Measurements from ENCODE around the gene SLC29A1. TPM values are rescaled to one million over a fixed set of nuclear protein-coding genes. Genes with fewer than 3 reads are reported as not detected.
"Not testable (repeated sequence)": the region's sequence is repeated elsewhere in the genome, so short reads cannot be mapped to it uniquely, and the experiment has no call there.

The SLC29A1 gene
- polyA plus RNA-seq, 1 experiment: 34.1 TPM

- peaks cover 3% of the 10 kb centered on the region for H3K27me3 ChIP-seq (ENCODE audit: control insufficient read depth, insufficient read depth, low read length)
- TF ChIP-seq, protein P1, sequence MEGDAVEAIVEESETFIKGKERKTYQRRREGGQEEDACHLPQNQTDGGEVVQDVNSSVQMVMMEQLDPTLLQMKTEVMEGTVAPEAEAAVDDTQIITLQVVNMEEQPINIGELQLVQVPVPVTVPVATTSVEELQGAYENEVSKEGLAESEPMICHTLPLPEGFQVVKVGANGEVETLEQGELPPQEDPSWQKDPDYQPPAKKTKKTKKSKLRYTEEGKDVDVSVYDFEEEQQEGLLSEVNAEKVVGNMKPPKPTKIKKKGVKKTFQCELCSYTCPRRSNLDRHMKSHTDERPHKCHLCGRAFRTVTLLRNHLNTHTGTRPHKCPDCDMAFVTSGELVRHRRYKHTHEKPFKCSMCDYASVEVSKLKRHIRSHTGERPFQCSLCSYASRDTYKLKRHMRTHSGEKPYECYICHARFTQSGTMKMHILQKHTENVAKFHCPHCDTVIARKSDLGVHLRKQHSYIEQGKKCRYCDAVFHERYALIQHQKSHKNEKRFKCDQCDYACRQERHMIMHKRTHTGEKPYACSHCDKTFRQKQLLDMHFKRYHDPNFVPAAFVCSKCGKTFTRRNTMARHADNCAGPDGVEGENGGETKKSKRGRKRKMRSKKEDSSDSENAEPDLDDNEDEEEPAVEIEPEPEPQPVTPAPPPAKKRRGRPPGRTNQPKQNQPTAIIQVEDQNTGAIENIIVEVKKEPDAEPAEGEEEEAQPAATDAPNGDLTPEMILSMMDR (IDR thresholded peaks at IDR 0.05; ENCODE audit: insufficient read depth, low read depth, low read length): no peak
- ChIA-PET POLR2A (no interaction called here), CTCF (interaction anchor here (0.5 to 1.4 kb wide), 3 partner anchors 20 to 74 kb away, joined by 3 to 7 read pairs (median 3); no protein-coding TSS in a partner anchor)
- no peak overlapping the region for H3K4me3 ChIP-seq (ENCODE audit: low read depth, low read length)
- no peaks in the 10 kb centered on the region for H3K36me3 ChIP-seq (ENCODE audit: control insufficient read depth, insufficient read depth, low read length)
- no peak for DNase-seq (ENCODE audit: low read depth)
Observed at GRCh38 chr6:44194326-44194725, 29.1 kb upstream of the SLC29A1 start.

GRCh38 chr6:44196351-44196750 is 27.0 kb upstream of the SLC29A1 start:
- DNase-seq (ENCODE audit: low read depth); H3K27me3 ChIP-seq (ENCODE audit: control insufficient read depth, insufficient read depth, low read length); H3K4me3 ChIP-seq (ENCODE audit: low read depth, low read length); POLR2A ChIA-PET; H3K36me3 ChIP-seq (ENCODE audit: control insufficient read depth, insufficient read depth, low read length): not testable (repeated sequence)
- CTCF ChIA-PET: interaction anchor here (1.4 kb wide), 1 partner anchor 38 kb away, joined by 4 read pairs; no protein-coding TSS in a partner anchor

- CTCF ChIA-PET: no interaction called here
- TF ChIP-seq, protein P1 (IDR thresholded peaks at IDR 0.05; ENCODE audit: insufficient read depth, low read depth, low read length): no peak
- POLR2A ChIA-PET: no interaction called here
Observed at GRCh38 chr6:44198684-44199083, 24.7 kb upstream of the SLC29A1 start.

GRCh38 chr6:44199883-44200282 is 23.5 kb upstream of the SLC29A1 start:
- DNase-seq (ENCODE audit: low read depth): no peak
- CTCF ChIA-PET: interaction anchor here (1.1 to 1.8 kb wide), 2 partner anchors 22 to 35 kb away, joined by 6 to 7 read pairs; no protein-coding TSS in a partner anchor
- POLR2A ChIA-PET: no interaction called here

More at GRCh38 chr6:44198684-44199083, 24.7 kb upstream of the SLC29A1 start:
- H3K4me3 ChIP-seq (ENCODE audit: low read depth, low read length): no peak overlapping the region
- no peaks in the 10 kb centered on the region for H3K36me3 ChIP-seq (ENCODE audit: control insufficient read depth, insufficient read depth, low read length)
- H3K27me3 ChIP-seq (ENCODE audit: control insufficient read depth, insufficient read depth, low read length): peaks cover 8% of the 10 kb centered on the region
- DNase-seq (ENCODE audit: low read depth): no peak

DNA sequence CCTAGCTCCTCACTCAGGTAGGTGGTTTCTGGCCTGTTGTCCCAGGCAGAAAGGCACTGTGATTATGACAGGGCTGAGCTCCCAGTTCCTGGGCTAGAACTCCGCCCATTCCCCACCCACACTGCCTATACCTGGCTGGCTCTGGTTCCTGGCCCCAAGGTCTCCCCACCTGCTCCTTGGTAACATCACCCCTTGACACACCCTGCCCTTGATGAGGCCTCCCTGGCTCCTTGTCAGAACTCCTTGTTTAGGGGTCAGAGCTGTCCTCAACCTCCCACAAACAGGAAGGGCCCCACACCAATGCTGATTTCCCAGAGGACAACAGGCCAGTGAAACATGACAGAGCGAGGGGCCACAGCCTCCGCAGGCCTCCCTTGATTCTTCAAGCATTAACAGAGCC is 22.2 kb upstream of the SLC29A1 start:
- ChIA-PET POLR2A (no interaction called here), CTCF (interaction anchor here (1.1 to 1.8 kb wide), 5 partner anchors 10 to 33 kb away, joined by 3 to 7 read pairs (median 4); no protein-coding TSS in a partner anchor)
- DNase-seq (ENCODE audit: low read depth): no peak
- no peak overlapping the region for H3K4me3 ChIP-seq (ENCODE audit: low read depth, low read length)
- H3K27me3 ChIP-seq (ENCODE audit: control insufficient read depth, insufficient read depth, low read length): peaks cover 6% of the 10 kb centered on the region; the same call in 1 of the 2 replicates
- H3K36me3 ChIP-seq (ENCODE audit: control insufficient read depth, insufficient read depth, low read length): no peaks in the 10 kb centered on the region
- TF ChIP-seq, protein P1 (IDR thresholded peaks at IDR 0.05; ENCODE audit: insufficient read depth, low read depth, low read length): no peak

More at GRCh38 chr6:44199883-44200282, 23.5 kb upstream of the SLC29A1 start:
- TF ChIP-seq, protein P1 (IDR thresholded peaks at IDR 0.05; ENCODE audit: insufficient read depth, low read depth, low read length): no peak
- H3K27me3 ChIP-seq (ENCODE audit: control insufficient read depth, insufficient read depth, low read length): peaks cover 9% of the 10 kb centered on the region
- no peaks in the 10 kb centered on the region for H3K36me3 ChIP-seq (ENCODE audit: control insufficient read depth, insufficient read depth, low read length)
- H3K4me3 ChIP-seq (ENCODE audit: low read depth, low read length): no peak overlapping the region

Measured in BJ (cell line).